Activated T-helper 1 cell treated with Interleukin-2 at 50 U/mL for 16 hours (primary cell): Measurements from ENCODE around the gene FITM1.

Source experiments
- DNase-seq: peaks from one replicate; pipeline ENCODE4 v3.0.0-alpha.2; 2020; ENCODE audit warnings: low read depth

FITM1 gene

GRCh38 chr14:24119691-24120090, 10.8 kb upstream of the FITM1 start:
- DNase-seq = no peak

- DNase-seq = no peak
Measured at GRCh38 chr14:24121210-24121609, 9.2 kb upstream of the FITM1 start.

- DNase-seq = no peak
Measured at GRCh38 chr14:24122416-24122815, 8.0 kb upstream of the FITM1 start.

GRCh38 chr14:24122898-24123297, 7.6 kb upstream of the FITM1 start:
- DNase-seq = no peak

GRCh38 chr14:24123424-24124417, 6.7 kb upstream of the FITM1 start:
- DNase-seq = no peak

- no peak for DNase-seq
Measured at GRCh38 chr14:24126939-24127338, 3.5 kb upstream of the FITM1 start.

GRCh38 chr14:24127673-24128072, 2.8 kb upstream of the FITM1 start:
- DNase-seq = no peak

GRCh38 chr14:24129410-24129998, 955 bp upstream of the FITM1 start:
- DNase-seq = no peak

GRCh38 chr14:24130717-24131548, 474 bp downstream of the FITM1 start:
- no peak for DNase-seq

- no peak for DNase-seq
Measured at GRCh38 chr14:24131549-24131966, 1.1 kb downstream of the FITM1 start.

GRCh38 chr14:24132061-24132685, 1.7 kb downstream of the FITM1 start:
- no peak for DNase-seq

GRCh38 chr14:24132976-24133375, 2.5 kb downstream of the FITM1 start:
- no peak for DNase-seq

GRCh38 chr14:24133735-24134134, 3.3 kb downstream of the FITM1 start:
- DNase-seq = no peak

GRCh38 chr14:24135584-24135833, 5.0 kb downstream of the FITM1 start:
- no peak for DNase-seq

- DNase-seq = peak; percentile 89
Measured at GRCh38 chr14:24135834-24136683, 5.6 kb downstream of the FITM1 start, which contains the start of gene PSME1. TSS of gene PSME1 (plus strand) at chr14:24136194. CDS start at chr14:24136263, 69 bp downstream.

- DNase-seq = no peak
Measured at GRCh38 chr14:24136684-24137528, 6.4 kb downstream of the FITM1 start.

- no peak for DNase-seq
Measured at GRCh38 chr14:24137529-24138395, 7.3 kb downstream of the FITM1 start.

GRCh38 chr14:24138396-24139271, 8.2 kb downstream of the FITM1 start:
- DNase-seq = no peak
